Stimulated activated CD8-positive, alpha-beta memory T cell treated with anti-CD3 and anti-CD28 coated beads, Interleukin-12 subunit alpha, Interleukin-12 subunit beta, amount 100 ng/mL, for 24 hours (primary cell): Measurements from ENCODE around the gene FAM240B.

Experiments used
- DNase-seq: peaks from one replicate; pipeline ENCODE4 v3.0.0-alpha.2; 2020; ENCODE audit errors: extremely low read depth

The FAM240B gene

DNA sequence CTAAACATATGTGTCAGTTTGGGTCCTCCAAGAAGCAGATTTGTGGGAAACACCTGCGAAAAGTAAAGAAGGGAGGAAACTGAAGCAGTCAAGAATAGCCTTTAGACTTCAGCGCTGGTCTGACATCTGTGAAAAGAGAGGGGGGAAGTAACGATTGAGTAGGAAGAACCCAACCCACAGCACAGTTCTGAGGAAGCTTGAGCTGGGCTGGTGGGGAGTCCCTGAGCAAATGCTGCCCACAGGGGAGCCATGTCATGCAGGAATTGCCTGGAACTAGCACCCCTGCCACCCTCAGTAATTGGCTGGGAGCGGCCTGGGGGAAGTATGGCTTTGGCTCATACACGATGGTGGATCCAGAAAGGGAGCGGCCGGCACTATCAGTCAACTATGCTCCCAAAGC is 20.6 kb downstream of the FAM240B start:
- DNase-seq = no peak

DNA sequence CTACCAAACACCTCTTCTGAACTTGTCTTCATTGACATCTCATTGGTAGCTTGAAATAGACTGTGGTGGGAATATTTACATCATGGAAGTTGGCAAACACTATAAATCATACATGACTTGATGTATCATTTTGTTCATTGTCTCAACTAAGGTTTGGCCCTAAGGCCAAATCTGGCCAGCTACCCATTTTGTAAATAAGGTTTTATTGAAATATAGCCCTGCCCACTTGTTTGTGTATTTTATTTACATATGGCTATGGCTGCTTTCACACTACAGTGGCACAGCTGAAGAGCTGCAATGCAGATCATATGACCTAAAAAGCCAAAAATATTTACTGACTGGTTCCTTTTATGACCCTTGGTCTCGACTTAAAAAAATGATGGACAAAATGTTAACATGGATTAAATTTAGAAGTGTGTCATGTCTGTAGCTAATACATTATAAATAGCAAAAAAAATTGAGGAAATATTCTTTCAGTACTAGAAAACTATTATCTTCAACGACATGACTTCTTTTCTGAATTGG is 22.1 kb downstream of the FAM240B start:
- no peak for DNase-seq

- no peak for DNase-seq
Measured at GRCh38 chr9:38696999-38697398, 22.9 kb downstream of the FAM240B start.

- no peak for DNase-seq
Measured at GRCh38 chr9:38694676-38695075, 25.3 kb downstream of the FAM240B start.

GRCh38 chr9:38692707-38693106 is 27.2 kb downstream of the FAM240B start:
- DNase-seq = no peak

GRCh38 chr9:38690574-38690973 is 29.4 kb downstream of the FAM240B start:
- DNase-seq = no peak

- no peak for DNase-seq
Measured at GRCh38 chr9:38689678-38690077, 30.3 kb downstream of the FAM240B start.

DNA sequence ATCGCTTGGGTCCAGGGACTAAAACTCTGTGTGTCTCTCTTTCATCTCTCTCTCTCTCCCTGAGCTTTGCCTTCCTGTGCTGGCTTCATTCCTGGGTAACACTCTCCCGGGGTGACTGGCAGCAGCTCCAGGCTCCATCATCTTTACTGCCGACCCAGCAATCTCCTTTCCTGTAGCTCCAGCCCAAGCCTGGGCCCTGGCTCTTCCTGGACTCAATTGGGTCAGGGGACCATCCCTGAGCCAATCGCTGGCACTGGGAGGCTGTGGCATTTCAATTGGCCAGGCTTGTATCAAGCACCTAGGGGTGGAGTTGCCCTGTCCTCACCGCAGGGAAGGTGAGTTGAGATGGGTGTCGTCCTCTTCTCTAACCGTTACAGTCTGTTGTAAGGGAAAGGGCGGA is 31.9 kb downstream of the FAM240B start:
- DNase-seq = no peak

- no peak for DNase-seq
Measured at GRCh38 chr9:38687389-38687842, 32.5 kb downstream of the FAM240B start.

DNA sequence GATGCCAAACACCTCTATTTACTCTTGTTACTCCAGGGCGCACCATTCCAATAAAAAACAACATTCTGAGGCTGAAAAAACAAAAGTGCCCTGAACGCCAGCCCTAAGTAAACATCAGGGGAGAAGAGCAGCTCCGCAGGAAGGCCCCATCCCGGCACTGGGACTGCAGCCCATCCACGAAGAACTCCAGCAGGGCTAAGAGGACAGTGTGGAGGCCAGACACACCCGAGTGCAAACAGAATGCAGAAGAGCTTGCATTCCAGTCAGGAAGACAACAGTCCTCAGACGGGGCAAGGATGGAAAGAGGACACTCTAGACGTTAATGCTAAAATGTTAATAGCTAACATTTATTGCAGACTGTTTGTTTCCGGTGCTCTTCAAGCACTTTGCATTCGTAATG is 33.0 kb downstream of the FAM240B start:
- no peak for DNase-seq

DNA sequence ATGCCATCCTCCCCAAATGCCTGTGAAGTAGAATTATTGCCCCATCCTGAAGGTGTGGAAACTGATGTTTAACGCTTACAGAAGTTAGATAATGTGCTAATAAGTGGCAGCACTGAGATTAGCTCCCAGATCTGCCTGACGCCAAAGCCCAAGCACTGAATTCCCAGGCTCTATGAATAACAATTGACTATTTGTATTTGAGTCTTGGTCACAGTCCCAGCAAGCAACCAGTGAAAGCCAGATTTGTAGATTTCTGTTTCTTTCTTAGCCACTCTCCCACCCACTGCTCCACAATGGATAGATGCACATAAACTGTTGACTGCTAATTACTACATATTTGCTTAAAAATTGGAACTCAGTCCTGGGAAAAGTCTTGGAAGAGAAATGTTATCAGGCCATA is 34.4 kb downstream of the FAM240B start:
- DNase-seq = no peak

- DNase-seq = no peak
Measured at GRCh38 chr9:38683336-38683735, 36.6 kb downstream of the FAM240B start.

DNA sequence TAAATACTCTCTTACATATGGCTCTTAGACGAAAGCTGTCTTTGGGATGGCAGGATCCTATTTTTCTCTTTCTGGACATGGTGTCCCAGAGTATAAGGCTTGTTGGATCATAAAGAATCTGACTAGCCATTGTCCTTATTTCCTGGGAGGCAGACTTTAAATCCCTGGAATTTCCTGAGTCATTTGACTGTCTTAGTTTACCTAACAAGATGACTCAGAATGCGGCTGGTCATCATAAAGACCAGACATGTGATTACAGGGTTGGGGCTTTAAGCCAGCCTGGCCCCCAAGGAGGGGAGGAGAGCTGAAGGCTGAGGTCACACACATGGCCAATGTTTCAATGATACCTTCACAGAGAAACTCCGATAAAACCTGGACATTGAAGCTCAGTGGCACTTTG is 37.2 kb downstream of the FAM240B start:
- DNase-seq = no peak

GRCh38 chr9:38681747-38682227 is 38.1 kb downstream of the FAM240B start:
- no peak for DNase-seq

GRCh38 chr9:38680837-38681445 is 39.0 kb downstream of the FAM240B start:
- DNase-seq = no peak

DNA sequence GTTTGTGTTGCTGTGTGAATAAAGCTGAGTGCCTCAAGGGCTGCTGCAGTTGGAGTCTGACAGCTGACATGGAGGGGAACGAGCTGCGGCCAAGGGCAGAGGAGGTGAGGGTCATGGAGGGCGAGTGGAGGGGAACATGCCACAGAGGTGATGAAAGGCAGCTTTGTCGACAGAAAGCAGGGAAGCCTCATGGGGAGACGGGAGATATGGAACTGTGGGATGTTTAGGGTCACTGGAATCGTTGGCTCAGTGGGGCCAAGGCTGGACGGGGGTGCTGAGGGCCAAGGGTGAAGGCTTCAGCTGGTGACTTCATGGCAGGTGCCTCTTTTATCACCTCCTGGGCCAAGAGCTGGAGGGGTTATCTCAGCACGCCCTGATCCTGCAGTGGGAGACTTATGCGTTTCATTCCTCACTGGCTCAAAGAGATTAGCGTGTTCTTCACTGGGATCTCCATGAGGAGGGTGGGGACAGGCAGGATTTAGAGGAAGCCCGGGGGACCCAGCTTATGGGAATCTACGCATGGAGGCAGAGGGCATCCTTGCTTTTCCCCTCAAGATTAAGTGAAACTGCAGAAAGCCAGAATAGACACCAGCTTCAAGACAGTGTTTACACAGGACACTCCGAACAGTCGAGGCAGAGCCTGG is 42.2 kb downstream of the FAM240B start:
- DNase-seq = no peak

DNA sequence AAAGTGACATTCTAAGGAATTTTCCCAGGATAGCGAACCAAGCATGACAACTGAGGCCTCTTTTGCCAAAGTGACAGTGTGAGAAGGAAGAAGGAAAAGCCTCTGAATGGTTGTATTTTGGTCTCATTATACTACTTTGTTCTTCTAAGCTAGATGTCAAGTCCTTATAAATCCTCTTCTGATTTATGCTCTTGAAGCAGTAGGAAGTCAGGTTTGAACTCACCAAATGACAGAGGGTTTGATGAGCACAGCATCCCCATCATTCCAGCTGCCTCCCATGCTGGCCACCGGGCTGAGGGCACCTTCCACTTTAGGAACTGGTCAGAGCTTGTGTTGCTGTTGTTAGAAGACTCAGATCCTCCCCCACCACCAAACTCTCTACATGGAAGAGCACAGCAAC is 44.1 kb downstream of the FAM240B start:
- DNase-seq = no peak

- DNase-seq = no peak
Measured at GRCh38 chr9:38675211-38675610, 44.7 kb downstream of the FAM240B start.

DNA sequence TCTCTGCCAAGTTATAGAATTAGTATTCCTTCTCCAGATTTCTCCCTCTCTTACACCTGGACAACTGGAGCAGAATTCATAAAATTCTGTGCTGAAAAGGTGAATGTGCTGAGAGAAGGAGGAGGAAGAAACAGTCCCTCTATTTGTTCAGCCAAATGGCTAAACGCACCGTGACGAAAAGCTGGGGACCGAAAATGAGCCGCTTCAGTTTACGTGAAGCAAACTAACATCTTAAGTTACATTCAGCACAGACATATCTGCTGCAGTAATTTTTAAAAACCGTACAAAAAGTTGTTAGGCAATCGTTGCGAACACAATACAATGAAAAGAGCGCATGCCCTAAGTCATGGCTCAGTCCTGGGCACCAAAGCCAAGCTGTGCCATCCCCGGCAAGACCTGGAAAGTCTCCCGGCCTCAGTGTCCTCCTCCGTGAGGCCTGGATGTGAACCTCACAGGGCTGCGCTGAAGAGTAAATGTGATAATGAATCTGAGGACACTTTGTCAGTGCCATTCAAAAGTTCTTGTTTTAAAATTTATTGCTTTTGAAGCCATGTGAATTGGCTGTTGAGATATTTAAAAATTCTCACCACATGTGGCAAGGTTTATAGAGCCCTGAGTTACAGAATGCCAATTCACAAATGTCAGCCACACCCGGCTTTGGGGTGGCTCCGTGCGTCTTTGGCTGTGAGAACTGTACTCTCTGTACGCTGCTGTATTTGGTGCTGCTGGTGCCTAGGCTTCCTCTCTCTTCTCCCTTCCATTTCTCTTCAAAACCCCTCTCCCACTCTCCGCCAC is 46.3 kb downstream of the FAM240B start:
- DNase-seq = no peak

- DNase-seq = no peak
Measured at GRCh38 chr9:38671748-38672147, 48.2 kb downstream of the FAM240B start.

GRCh38 chr9:38671372-38671731 is 48.6 kb downstream of the FAM240B start:
- no peak for DNase-seq

- no peak for DNase-seq
Measured at GRCh38 chr9:38670542-38671371, 49.2 kb downstream of the FAM240B start.
